Daoy (cell line): ENCODE measurements around the gene TEAD1. TPM values are rescaled to one million over a fixed set of nuclear protein-coding genes. Genes with fewer than 3 reads are reported as not detected.

Experiments
- DNase-seq: peaks from one replicate; pipeline ENCODE4 v3.0.0-alpha.2; 2015; ENCODE audit warnings: low read depth
- total RNA-seq: library from RNA; depleted of rRNA; stranded (reverse); fragments of >200 nt; shearing (Covaris generic); gene quantifications from 2 replicates; pipeline ENCODE4 v1.2.3, GENCODE V29; 2014

TEAD1 gene
- total RNA-seq, 1 experiment from 2014 or later: 55.4 TPM

DNA sequence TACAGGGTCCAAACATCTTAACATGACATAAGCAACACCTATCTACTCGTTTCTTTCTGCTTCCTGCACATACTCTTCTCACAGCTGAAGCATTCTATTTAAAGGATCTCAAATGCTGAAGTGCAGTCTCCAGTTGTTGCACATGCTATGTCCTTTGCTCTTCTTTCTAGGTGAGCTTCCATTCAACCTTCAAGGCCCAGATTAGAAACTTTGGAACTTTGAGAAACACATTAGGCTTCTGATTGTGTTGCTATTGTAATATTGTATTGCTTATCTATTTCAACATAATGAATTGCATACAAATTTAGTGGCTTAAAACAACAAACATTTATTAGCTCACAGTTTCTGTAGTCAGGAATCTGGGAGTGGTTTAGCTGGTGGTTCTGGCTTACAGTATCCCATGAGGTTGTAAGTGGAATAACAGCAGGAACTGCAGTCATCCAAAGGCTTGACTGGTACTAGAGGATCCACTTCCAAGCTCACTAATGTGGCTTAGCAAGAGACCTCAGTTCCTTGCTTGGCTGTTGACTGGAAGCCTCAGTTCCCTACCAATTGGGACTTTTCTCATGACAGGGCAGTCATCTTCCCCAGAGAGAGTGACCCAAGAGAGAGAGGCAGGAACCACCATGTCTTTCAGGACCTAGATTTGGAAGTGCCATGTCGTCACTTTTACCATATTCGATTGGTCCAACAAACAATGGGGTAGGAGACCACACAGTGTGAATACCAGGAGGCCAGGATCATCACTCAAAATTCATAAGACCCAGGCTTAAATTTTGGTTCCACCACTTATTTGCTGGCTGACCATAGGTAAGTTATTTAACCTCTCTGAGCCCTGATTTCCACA is 307.7 kb downstream of the TEAD1 start:
- DNase-seq: no peak

DNA sequence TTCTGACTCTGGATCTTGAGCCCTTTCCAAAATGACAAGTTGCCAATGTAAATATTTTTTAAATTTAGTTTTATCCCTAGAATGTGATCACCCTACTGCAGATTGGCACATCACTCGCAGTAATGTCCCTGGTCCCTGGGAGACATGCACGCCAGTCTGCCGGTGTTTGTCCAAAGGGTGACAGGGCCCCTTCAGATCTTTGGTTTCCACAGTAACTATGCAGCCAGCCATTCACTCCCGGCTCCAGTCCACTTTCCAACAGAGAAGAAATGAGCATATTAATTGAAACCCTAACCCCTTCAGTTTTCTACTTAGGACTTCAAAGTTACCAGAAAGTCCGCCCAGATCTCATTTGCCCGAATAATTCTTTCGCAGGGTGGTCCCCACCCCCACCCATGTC is 309.1 kb downstream of the TEAD1 start:
- DNase-seq: no peak

DNA sequence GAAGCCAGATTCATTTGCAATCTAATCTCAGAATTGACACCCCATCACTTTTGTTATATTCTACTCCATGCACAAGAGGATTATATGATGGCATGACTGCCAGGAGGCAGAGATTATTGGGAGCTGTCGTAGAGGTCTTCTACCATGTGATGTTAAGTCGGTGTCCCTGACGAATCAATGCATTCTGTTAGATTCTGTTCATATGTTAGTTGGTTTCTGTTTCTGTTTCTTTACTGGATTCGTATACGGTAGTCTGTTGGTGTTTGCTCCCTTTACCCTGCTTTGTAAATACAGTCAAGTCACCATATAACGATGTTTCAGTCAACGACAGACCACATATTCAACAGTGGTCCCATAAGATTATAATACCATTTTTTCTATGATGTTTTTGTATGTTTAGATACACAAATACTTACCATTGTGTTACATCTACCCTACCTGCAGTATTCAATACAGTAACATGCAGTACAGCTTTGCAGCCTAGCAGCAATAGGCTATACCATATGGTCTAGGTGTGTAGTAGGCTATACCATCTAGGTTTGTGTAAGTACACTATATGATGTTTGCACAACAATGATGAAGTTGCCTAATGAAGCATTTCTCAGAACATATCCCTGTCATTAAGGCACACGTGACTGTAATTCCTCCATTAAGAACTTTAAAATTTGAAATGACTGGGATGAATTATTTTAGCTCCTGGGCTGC is 312.1 kb downstream of the TEAD1 start:
- DNase-seq: no peak

DNA sequence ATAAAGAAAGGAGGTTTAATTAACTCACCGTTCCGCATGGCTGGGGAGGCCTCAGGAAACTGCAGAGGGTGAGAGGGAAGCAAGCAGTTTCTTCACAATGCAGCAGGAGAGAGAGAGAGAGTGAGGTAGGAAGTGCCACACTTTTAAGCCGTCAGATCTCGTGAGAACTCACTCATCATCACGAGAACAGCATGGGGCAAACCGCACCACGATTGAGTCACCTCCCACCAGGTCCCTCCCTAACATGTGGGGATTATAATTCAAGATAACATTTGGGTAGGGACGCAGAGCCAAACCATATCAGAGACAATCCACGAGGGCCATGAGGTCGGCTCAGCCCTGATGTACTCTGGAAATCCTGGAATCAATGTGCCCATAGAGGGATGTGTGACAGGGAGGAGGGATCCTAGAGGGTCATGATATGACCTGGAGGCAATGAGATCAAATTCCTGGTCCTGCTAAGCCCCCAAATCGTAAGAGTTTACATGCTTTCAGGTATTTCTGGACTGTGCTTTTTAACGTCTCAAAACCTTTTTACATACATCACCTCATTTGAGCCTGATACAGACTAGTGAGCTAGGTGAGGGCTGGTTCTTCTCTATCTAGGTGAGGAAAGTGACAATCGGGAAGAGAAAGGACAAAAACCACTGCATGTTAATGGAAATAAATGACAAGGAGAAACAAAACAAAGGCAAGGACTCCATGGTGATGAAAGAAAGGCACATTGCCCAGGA is 315.4 kb downstream of the TEAD1 start:
- DNase-seq: peak; percentile 37

DNA sequence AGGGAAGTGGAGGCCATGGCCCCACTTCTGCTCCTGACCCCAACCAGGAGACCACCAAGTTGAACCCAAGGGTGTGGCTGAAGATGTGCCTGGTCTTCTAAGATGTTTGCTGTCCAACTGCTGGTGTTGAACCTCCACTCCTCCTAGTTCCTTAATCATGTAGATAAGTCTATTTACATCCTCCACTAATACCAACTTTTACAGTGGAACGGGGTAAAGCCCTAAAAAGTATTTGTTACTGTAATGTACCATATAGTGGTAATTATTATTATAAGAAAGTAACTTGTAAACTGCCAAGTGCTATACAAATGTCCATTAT is 315.9 kb downstream of the TEAD1 start:
- DNase-seq: no peak

DNA sequence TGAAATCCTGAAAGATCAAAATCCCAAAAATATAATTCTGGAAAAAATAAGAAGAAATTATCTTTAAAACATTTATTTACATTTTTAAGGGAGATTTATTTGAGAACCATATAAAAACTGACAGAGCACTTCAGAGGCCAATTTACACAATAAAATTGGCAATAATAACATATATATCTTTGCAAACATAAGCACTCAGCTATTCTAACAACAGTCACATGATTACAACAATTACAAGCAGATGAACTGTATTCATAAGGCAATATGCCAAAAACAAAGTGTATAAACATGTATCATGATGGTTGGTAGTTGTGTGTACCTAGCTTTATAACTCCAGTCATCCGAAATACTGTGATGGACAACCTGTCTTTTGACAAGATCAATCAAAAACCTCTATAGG is 317.2 kb downstream of the TEAD1 start:
- no peak for DNase-seq

DNA sequence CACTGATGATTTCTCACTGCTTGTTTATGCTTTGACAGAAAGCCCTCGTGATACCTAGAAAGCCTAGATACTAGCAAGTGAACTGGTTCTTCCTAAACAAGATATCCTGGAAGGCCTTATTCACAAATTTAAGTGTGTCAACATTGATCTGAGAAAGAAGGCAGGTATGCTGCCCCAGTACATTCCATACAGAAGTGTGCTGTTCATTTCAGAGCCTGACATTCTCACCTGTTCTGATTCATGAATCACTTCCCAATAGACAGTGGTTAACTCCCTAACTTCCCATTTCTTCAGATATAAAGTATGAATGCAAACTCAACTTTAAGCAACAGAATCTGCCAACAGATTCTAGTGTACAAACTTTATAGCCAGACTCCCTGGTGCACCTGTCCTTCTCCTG is 319.4 kb downstream of the TEAD1 start:
- DNase-seq: no peak
